Thoracic aorta (tissue), 2 donors: Measurements from ENCODE around the gene CEP164. TPM values are rescaled to one million over a fixed set of nuclear protein-coding genes. Genes with fewer than 3 reads are reported as not detected.

ENCODE experiments used
- ATAC-seq: fragments of 150-250 bp; one replicate; pipeline ENCODE4 v1.8.0; 2017; ENCODE audit warnings: low read depth; ENCODE audit not compliant: insufficient number of reproducible peaks, low FRiP score
- DNase-seq: peaks from one replicate; pipeline ENCODE4 v3.0.0-alpha.2; 2020; ENCODE audit warnings: low spot score
- H3K27ac ChIP-seq, 2 donors: fragments of 200-600 bp; sonication (generic); 1 replicate in 1 of 2; 2 replicates in 1 of 2; pipeline ENCODE4 v1.5.1; 2016; ENCODE audit warnings: mild to moderate bottlenecking in 2 of 2, moderate library complexity in 2 of 2
- H3K27me3 ChIP-seq: fragments of 200-600 bp; sonication (generic); replicated peaks from 2 replicates; pipeline ENCODE4 v1.6.0; 2016; ENCODE audit warnings: mild to moderate bottlenecking; ENCODE audit not compliant: insufficient read depth
- H3K36me3 ChIP-seq: fragments of 200-600 bp; sonication (generic); one replicate; pipeline ENCODE4 v1.5.1; 2016
- H3K4me1 ChIP-seq, 2 donors: fragments of 200-600 bp; sonication (generic); 1 replicate in 1 of 2; 2 replicates in 1 of 2; pipeline versions ENCODE4 v1.5.1 to v1.6.0; 2016; ENCODE audit warnings: low read depth in 2 of 2, mild to moderate bottlenecking in 1 of 2; ENCODE audit not compliant: control insufficient read depth in 1 of 2
- H3K4me3 ChIP-seq: fragments of 200-600 bp; sonication (generic); 2 replicates; pipeline ENCODE4 v1.5.1; 2016; ENCODE audit warnings: mild to moderate bottlenecking
- H3K9me3 ChIP-seq: fragments of 200-600 bp; sonication (generic); 2 replicates; pipeline ENCODE4 v1.5.1; 2016
- CTCF ChIP-seq: fragments of 200-600 bp; sonication (generic); IDR thresholded peaks from one replicate; pipeline ENCODE4 v1.5.1; 2019; ENCODE audit warnings: antibody characterized with exemption
- total RNA-seq, 2 donors: library from RNA; depleted of rRNA; stranded (reverse); fragments of >200 nt; gene quantifications; one replicate each; pipeline versions ENCODE4 v1.1.0 to v1.2.3, GENCODE V29; 2016

CEP164 gene
- total RNA-seq, 2 donors from 2014 or later: 27.9 to 53.4 TPM

DNA sequence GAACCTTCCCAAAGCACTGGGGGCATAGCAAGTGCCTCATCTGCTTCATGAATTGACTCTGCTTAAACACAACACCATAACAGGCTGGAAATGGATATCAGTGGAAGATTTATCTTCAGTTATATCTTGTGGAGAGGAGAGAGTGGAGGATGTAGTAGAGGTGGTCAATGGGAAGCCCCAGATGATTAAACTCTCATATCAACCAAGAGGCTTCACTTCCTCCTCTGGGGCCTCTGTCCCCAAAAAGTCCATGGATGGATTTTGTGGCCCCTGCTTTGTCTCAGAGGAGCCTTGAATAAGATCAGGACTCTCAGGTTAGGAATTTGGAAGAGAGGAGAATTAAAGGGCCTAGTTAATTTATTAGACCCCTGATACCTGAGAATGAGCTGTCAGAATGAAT lies 106.1 kb downstream of the CEP164 start:
- H3K9me3 ChIP-seq: no peaks in the 10 kb centered on the region
- TF ChIP-seq CTCF: no peak
- H3K27me3 ChIP-seq: no peaks in the 10 kb centered on the region
- ATAC-seq (no peak), DNase-seq (no peak)
- H3K27ac ChIP-seq: no peak overlapping the region
- no peaks in the 10 kb centered on the region for H3K36me3 ChIP-seq
- H3K4me1 ChIP-seq: no peaks in the 10 kb centered on the region
- no peak overlapping the region for H3K4me3 ChIP-seq

GRCh38 chr11:117434481-117434880 lies 106.8 kb downstream of the CEP164 start:
- Histone ChIP-seq H3K4me3 (no peak overlapping the region), H3K36me3 (no peaks in the 10 kb centered on the region), H3K27ac (no peak overlapping the region), H3K9me3 (no peaks in the 10 kb centered on the region), H3K27me3 (no peaks in the 10 kb centered on the region), H3K4me1 (no peaks in the 10 kb centered on the region)
- no peak for TF ChIP-seq CTCF
- DNase-seq: no peak
- ATAC-seq: no peak

- no peak for DNase-seq
- no peaks in the 10 kb centered on the region for H3K36me3 ChIP-seq
- H3K4me1 ChIP-seq: no peaks in the 10 kb centered on the region
- H3K27ac ChIP-seq: no peak overlapping the region
- TF ChIP-seq CTCF: no peak
- no peaks in the 10 kb centered on the region for H3K9me3 ChIP-seq
- no peak overlapping the region for H3K4me3 ChIP-seq
- no peaks in the 10 kb centered on the region for H3K27me3 ChIP-seq
- no peak for ATAC-seq
These were observed 107.7 kb downstream of the CEP164 start for GRCh38 chr11:117435326-117435725.

DNA sequence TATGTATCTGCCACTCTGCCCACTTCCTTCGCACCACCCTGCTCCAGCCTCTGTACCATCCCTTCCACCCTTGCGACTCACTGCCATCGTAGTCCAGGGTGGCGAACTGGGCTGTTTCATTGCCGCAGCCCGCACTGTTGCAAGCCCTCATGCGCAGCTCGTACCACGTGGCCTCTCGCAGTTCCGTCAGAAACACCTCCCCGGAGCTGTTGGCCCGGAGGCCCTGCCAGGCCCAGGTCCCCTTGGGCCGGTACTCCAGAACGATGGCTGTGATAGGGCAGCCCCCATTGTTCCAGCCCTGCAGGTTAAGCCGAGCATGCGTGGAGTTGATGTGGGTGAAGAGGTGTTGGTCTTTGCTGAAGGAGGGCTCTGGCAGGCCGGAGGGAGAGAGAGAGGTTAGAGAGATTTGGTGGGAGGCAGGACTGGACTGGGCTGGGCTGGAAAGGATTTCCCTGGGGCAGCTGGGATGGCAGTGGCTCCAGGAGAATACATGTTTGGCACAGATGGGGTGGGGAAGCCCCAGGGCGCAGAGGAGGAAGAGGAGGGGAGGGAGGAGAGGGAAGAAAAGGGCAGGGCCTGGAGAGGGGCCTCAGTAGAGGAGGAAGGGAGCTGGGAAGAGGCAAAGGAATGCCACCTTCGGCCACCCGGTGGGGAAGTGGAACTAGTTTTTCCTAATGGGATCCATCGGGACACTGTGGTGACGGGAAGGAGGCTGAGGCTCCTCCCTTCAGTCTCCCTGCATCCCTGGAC lies 109.6 kb downstream of the CEP164 start:
- H3K4me1 ChIP-seq: no peaks in the 10 kb centered on the region
- H3K9me3 ChIP-seq: no peaks in the 10 kb centered on the region
- H3K36me3 ChIP-seq: no peaks in the 10 kb centered on the region
- DNase-seq: no peak
- H3K27ac ChIP-seq: no peak overlapping the region
- no peak for TF ChIP-seq CTCF
- H3K4me3 ChIP-seq: no peak overlapping the region
- ATAC-seq: no peak
- H3K27me3 ChIP-seq: no peaks in the 10 kb centered on the region

DNA sequence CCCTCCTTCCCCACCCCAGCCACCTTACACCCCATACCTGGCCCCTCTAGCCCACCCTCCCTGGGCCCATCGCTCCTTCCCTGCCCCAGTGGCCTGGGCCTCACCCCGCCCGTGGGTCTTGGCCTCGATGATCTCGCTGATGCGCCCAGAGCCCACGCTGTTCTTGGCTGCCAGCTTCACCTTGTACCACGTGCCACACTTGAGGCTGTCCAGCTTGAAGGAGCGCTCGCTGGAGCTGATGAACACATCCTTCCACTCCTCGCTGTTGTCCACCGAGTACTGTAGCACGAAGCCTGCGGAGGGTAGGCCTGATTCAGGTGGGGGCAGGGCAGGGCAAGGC lies 110.1 kb downstream of the CEP164 start:
- no peak for ATAC-seq
- Histone ChIP-seq H3K27ac (no peak overlapping the region), H3K4me3 (no peak overlapping the region)

More for the DNA sequence above, 110.1 kb downstream of the CEP164 start:
- Histone ChIP-seq H3K9me3 (no peaks in the 10 kb centered on the region), H3K27me3 (no peaks in the 10 kb centered on the region), H3K4me1 (no peaks in the 10 kb centered on the region), H3K36me3 (no peaks in the 10 kb centered on the region)
- no peak for DNase-seq
- no peak for TF ChIP-seq CTCF
